ENCODE data around the gene DMD.

The DMD gene

DNA sequence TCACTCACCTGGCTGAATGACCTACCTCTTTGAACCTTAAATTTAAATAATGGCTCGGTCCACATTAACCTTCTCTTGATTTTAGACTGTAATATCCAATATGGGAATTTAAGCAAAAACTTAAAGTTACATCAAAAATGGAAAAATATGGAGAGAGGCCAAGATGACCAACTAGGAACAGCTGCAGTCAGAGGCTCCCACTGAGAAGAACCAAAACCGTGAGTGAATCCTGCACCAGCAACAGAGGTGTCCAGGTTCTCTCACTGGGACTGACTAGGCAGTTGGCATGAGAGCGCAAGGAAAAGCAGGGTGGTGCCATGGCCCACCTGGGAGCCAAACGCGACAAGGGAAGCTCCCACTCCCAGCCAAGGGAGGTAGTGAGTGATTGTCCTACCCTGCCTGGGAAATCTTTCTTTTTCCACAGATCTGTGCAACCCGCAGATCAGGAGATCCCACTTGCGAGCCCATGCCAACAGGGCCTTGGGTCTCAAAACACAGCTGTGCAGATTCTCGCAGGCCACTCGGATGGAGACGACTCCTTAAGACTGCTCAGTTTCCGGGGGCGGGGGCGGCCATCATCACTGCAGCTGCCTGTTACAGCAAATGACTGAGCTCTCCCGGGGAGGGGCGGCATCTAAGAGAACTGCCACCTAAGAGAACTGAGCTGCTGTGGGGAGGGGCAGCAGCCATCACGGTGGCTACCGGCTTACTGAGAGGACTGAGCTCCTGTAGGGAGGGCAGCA is 343.4 kb downstream of the DMD start:
- Histone ChIP-seq H3K9me3 (ENCODE audit: insufficient read depth, low read depth, low read length) (no peaks in the 10 kb centered on the region), H3K4me3 (ENCODE audit: low read length, poor library complexity, severe bottlenecking) (no peak overlapping the region), H3K9me2 (replicated peaks; ENCODE audit: low read depth, low read length) (no peaks in the 10 kb centered on the region), H3K36me3 (ENCODE audit: insufficient read depth, low read length) (no peaks in the 10 kb centered on the region), H3F3A (ENCODE audit: low read depth) (no peaks in the 10 kb centered on the region), H4K20me1 (ENCODE audit: insufficient read depth, low read length, poor library complexity, severe bottlenecking) (no peaks in the 10 kb centered on the region), H3K79me2 (ENCODE audit: insufficient read depth, low read length) (no peaks in the 10 kb centered on the region), H3K4me1 (ENCODE audit: insufficient read depth, low read length, poor library complexity, severe bottlenecking) (no peaks in the 10 kb centered on the region), H3K9ac (ENCODE audit: low read depth, low read length, poor library complexity, severe bottlenecking) (no peak overlapping the region), H3K27me3 (ENCODE audit: insufficient read depth, low read length, poor library complexity, severe bottlenecking) (no peaks in the 10 kb centered on the region), H2AFZ (ENCODE audit: low read length) (no peak overlapping the region), H3K4me2 (ENCODE audit: low read depth, low read length, poor library complexity, severe bottlenecking) (no peak overlapping the region)
- no peak for TF ChIP-seq EZH2phosphoT487 (IDR thresholded peaks at IDR 0.05; ENCODE audit: borderline replicate concordance)

DNA sequence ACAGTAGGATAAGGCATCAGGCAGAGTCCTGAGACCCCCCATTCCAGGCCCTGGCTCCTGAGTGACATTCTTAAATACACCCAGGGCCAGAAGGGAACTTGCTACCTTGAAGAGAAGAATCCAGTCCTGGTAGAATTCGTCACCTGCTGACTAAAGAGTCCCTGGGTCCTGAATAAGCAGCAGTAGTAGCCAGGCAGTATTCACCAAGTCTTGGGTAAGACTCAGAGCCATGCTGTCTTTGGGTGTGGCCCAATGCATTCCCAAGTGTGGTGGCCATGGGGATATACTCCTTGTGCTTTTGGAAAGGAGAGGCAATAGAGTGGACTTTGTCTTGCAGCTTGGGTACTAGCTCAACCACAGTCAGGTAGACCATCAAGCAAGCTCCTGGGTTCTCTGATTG is 359.1 kb downstream of the DMD start:
- TF ChIP-seq, protein P1, sequence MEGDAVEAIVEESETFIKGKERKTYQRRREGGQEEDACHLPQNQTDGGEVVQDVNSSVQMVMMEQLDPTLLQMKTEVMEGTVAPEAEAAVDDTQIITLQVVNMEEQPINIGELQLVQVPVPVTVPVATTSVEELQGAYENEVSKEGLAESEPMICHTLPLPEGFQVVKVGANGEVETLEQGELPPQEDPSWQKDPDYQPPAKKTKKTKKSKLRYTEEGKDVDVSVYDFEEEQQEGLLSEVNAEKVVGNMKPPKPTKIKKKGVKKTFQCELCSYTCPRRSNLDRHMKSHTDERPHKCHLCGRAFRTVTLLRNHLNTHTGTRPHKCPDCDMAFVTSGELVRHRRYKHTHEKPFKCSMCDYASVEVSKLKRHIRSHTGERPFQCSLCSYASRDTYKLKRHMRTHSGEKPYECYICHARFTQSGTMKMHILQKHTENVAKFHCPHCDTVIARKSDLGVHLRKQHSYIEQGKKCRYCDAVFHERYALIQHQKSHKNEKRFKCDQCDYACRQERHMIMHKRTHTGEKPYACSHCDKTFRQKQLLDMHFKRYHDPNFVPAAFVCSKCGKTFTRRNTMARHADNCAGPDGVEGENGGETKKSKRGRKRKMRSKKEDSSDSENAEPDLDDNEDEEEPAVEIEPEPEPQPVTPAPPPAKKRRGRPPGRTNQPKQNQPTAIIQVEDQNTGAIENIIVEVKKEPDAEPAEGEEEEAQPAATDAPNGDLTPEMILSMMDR (conservative IDR thresholded peaks at IDR 0.05; ENCODE audit: low read length), result no peak
- TF ChIP-seq EZH2phosphoT487 (IDR thresholded peaks at IDR 0.05; ENCODE audit: borderline replicate concordance), result no peak
- Histone ChIP-seq H3K4me3 (ENCODE audit: low read length, poor library complexity, severe bottlenecking) (no peak overlapping the region), H3K4me1 (ENCODE audit: insufficient read depth, low read length, poor library complexity, severe bottlenecking) (no peaks in the 10 kb centered on the region), H3K4me2 (ENCODE audit: low read depth, low read length, poor library complexity, severe bottlenecking) (no peak overlapping the region), H3K9me2 (replicated peaks; ENCODE audit: low read depth, low read length) (no peaks in the 10 kb centered on the region), H3K27me3 (ENCODE audit: insufficient read depth, low read length, poor library complexity, severe bottlenecking) (no peaks in the 10 kb centered on the region), H3F3A (ENCODE audit: low read depth) (no peaks in the 10 kb centered on the region), H4K20me1 (ENCODE audit: insufficient read depth, low read length, poor library complexity, severe bottlenecking) (no peaks in the 10 kb centered on the region), H3K9me3 (ENCODE audit: insufficient read depth, low read depth, low read length) (no peaks in the 10 kb centered on the region), H3K79me2 (ENCODE audit: insufficient read depth, low read length) (no peaks in the 10 kb centered on the region), H2AFZ (ENCODE audit: low read length) (no peak overlapping the region), H3K36me3 (ENCODE audit: insufficient read depth, low read length) (no peaks in the 10 kb centered on the region), H3K9ac (ENCODE audit: low read depth, low read length, poor library complexity, severe bottlenecking) (no peak overlapping the region)

DNA sequence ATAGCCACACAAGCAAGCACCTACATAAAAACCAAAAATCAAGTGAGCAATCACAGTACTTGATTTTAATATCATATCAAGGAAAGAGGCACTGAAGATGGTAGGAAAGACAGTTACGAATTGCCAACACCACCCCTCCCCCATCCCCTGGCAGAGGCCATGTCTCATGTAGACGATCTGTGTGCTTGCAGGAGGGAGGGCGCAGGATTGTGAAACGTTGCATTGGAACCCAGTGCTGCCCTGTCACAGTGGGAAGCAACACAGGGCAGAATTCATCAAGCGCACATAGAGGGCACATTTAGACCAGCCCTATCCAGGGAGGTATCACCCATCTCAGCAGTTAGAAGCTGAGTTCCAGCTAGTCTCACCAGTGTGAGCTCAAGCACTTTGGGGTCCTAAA is 359.8 kb downstream of the DMD start:
- Histone ChIP-seq H3K9ac (ENCODE audit: low read depth, low read length, poor library complexity, severe bottlenecking) (no peak overlapping the region), H3K4me3 (ENCODE audit: low read length, poor library complexity, severe bottlenecking) (no peak overlapping the region), H2AFZ (ENCODE audit: low read length) (no peak overlapping the region), H3K36me3 (ENCODE audit: insufficient read depth, low read length) (no peaks in the 10 kb centered on the region), H3K4me2 (ENCODE audit: low read depth, low read length, poor library complexity, severe bottlenecking) (no peak overlapping the region), H4K20me1 (ENCODE audit: insufficient read depth, low read length, poor library complexity, severe bottlenecking) (no peaks in the 10 kb centered on the region), H3K9me2 (replicated peaks; ENCODE audit: low read depth, low read length) (no peaks in the 10 kb centered on the region), H3K79me2 (ENCODE audit: insufficient read depth, low read length) (no peaks in the 10 kb centered on the region), H3K27me3 (ENCODE audit: insufficient read depth, low read length, poor library complexity, severe bottlenecking) (no peaks in the 10 kb centered on the region), H3K9me3 (ENCODE audit: insufficient read depth, low read depth, low read length) (no peaks in the 10 kb centered on the region), H3K4me1 (ENCODE audit: insufficient read depth, low read length, poor library complexity, severe bottlenecking) (no peaks in the 10 kb centered on the region), H3F3A (ENCODE audit: low read depth) (no peaks in the 10 kb centered on the region)
- TF ChIP-seq, protein P1 (conservative IDR thresholded peaks at IDR 0.05; ENCODE audit: low read length), result no peak
- no peak for TF ChIP-seq EZH2phosphoT487 (IDR thresholded peaks at IDR 0.05; ENCODE audit: borderline replicate concordance)

DNA sequence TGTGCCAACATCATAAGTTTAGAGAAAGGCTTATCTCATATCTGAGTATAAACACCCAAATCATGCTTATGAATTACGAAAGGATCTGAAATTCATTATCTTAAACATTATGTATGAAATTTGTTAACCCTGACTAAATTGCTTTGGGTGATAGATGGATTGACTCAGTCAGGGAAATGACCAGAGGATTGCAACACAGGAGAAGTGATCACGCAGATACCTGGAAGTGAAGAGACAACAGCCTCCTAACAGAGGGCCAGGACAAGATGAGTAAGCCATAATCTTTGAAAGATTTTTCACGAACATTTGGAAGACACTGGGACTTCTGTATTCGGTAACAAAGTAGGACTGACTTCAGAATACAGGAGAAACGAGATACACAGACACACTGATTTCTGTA is 363.4 kb downstream of the DMD start:
- no peak overlapping the region for H3K9ac ChIP-seq (ENCODE audit: low read depth, low read length, poor library complexity, severe bottlenecking)
- no peak for TF ChIP-seq EZH2phosphoT487 (IDR thresholded peaks at IDR 0.05; ENCODE audit: borderline replicate concordance)
- TF ChIP-seq, protein P1 (conservative IDR thresholded peaks at IDR 0.05; ENCODE audit: low read length), result no peak
- H3F3A ChIP-seq (ENCODE audit: low read depth), result no peaks in the 10 kb centered on the region

More for the DNA sequence above, 363.4 kb downstream of the DMD start:
- H3K9me2 ChIP-seq (replicated peaks; ENCODE audit: low read depth, low read length), result no peaks in the 10 kb centered on the region
- no peaks in the 10 kb centered on the region for H4K20me1 ChIP-seq (ENCODE audit: insufficient read depth, low read length, poor library complexity, severe bottlenecking)
- no peaks in the 10 kb centered on the region for H3K27me3 ChIP-seq (ENCODE audit: insufficient read depth, low read length, poor library complexity, severe bottlenecking)
- no peaks in the 10 kb centered on the region for H3K9me3 ChIP-seq (ENCODE audit: insufficient read depth, low read depth, low read length)
- H3K4me2 ChIP-seq (ENCODE audit: low read depth, low read length, poor library complexity, severe bottlenecking), result no peak overlapping the region
- no peaks in the 10 kb centered on the region for H3K4me1 ChIP-seq (ENCODE audit: insufficient read depth, low read length, poor library complexity, severe bottlenecking)
- no peaks in the 10 kb centered on the region for H3K79me2 ChIP-seq (ENCODE audit: insufficient read depth, low read length)
- no peaks in the 10 kb centered on the region for H3K36me3 ChIP-seq (ENCODE audit: insufficient read depth, low read length)
- H3K4me3 ChIP-seq (ENCODE audit: low read length, poor library complexity, severe bottlenecking), result no peak overlapping the region
- H2AFZ ChIP-seq (ENCODE audit: low read length), result no peak overlapping the region
